ENCODE results near the gene SAMD8.
A peak's percentile ranks its signal among the peaks of the same experiment; 100 is the strongest.
"Not testable (repeated sequence)": the region's sequence is repeated elsewhere in the genome, so short reads cannot be mapped to it uniquely, and the experiment has no call there.

SAMD8 gene

DNA sequence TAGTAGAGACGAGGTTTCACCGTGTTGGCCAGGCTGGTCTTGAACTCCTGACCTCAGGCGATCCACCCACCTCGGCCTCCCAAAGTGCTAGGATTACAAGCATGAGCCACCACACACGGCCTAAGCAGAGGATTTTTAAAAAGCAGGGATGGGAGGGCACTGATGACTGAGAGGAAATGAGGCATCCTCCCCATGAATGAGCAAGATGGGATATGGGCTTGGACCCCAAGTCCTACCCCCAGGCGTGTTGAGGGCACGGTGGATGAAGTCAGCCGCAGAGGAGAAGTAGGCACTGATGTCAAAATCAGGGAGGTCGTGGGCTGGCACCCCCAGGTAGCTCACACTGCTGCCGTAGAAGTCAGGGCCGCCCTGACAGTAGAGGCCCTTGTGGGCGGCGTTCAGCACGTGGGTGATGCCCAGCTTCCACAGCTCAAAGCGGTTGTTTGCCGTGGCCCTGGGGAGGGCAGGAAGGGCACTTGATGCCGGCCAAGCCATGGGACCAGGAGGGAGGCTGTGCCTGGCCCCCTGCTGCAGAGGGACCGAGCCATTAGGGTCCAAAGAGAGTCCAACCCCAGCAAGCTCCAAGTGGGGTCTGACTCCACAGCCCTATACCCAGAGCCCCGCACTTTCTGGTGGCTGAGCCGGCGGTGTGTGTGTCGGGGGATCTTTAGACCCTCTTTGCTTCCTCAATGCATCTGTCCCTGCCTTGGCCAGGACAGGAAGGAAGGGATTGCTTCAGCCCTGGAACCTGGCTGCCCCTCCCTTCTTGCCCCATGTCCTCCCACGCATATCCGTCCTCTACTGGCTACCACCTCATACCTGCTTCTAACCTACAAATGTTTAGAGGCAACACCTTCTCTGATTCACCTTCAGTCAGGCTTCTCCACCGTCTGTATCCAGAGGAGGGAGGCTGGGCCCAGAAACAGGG lies 3.4 kb upstream of the SAMD8 start:
- no peak for DNase-seq

DNA sequence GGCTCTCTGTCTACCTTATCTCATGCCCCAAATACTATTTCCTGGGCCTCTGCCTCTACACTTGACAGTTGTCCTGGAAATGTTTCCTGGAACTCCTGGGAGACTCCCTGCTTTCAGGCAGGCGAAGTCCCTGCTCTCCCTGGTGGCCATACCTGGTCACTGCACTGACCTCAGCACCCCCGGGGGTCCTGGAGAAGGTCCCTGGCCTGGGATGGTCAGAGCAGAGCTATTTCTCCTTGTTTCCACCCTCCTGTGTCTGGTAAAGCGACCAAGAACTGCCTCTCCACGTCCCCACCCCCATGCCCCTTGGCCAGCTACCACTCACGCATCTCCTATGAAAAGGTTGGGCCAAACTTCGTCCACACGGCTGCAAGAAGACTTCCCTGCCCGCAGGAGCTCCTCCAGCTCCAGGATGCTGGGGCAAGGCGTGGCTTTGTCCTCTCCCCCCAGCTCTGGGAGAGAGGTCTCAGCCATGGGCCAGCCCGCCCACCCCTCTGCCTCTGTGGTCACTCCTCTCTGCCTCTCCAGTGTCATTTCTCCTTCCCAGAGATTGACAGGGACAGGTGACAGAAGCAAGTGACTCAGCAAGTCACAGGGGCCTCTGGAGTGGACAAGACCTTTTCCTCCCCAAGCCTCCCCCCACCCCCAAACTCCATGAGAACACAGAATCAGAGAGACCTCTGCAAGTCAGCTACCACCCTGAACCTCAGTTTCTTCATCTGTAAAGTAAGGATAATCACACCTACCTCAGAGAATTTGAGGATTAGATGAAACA lies 2.6 kb upstream of the SAMD8 start:
- DNase-seq: no peak

GRCh38 chr10:75109459-75109778 lies 2.0 kb upstream of the SAMD8 start:
- no peak for DNase-seq

GRCh38 chr10:75110006-75110632 lies 1.3 kb upstream of the SAMD8 start:
- no peak for DNase-seq

DNA sequence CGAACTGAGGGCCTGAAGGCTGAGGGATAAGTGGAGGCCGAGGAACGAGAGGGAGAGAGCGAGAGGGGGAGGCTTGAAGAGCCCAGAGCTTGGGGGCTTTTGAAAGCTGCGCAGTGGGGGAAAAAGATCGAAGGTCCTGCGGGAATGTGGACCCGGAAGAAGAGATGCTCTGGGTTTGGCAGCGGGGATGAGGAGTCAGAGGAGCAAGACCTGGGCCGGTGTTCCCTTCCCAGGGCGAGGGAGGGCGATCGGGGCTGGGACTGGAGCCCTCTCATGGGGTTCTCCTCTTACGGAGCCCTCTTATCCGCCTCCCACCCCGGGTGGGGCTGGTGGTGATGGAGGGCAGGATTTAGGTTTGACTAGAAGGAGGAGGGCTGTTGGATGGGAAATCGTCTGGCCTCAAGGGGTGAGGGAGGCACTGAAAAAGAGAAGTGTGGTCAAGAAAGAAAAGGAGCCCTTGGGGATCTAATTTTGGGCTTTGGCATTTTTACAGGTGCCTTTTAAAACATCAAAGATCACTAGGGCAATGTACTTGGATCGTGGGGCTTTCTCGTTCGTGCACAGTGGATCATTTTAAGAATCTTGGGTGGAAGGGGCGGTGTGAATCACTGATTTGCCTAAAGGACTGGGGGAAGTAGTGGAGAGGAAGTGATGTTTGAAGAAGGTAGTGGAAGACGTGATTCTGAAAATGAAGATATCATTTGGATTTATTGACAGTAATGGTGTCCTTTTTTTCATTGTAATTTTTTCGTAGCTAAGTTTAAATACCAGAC lies 637 bp downstream of the SAMD8 start:
- DNase-seq: peak; percentile 15 to 23

GRCh38 chr10:75115137-75115536 lies 3.7 kb downstream of the SAMD8 start:
- DNase-seq: no peak

- DNase-seq: not testable (repeated sequence)
Measured at GRCh38 chr10:75116941-75117775, 5.7 kb downstream of the SAMD8 start.

GRCh38 chr10:75117995-75118394 lies 6.5 kb downstream of the SAMD8 start:
- no peak for DNase-seq

DNA sequence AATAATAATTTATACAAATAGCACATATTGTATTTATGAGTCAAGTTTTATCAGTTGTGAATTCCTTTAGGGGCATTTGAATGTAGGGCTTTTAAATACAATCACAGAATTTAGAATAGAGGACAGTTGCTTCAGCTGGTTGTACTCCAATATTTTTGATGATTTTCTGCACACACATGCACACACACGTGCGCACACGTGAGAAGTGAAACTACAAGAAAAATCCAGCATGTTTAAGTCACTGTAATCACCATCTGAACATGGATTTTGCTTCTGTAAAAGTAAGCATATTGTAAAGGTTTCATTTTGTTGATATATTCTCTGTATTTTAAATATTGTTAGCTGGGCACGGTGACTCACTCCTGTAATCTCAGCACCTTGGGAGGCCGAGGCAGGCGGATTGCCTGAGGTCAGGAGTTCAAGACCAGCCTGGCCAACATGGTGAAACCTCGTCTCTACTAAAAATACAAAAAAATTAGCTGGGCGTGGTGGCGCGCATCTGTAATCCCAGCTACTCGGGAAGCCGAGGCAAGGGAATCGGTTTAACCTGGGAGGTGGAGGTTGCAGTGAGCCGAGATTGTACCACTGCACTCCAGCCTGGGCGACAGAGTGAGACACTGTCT lies 8.1 kb downstream of the SAMD8 start:
- DNase-seq: not testable (repeated sequence)

GRCh38 chr10:75121322-75121721 lies 9.9 kb downstream of the SAMD8 start:
- no peak for DNase-seq

DNA sequence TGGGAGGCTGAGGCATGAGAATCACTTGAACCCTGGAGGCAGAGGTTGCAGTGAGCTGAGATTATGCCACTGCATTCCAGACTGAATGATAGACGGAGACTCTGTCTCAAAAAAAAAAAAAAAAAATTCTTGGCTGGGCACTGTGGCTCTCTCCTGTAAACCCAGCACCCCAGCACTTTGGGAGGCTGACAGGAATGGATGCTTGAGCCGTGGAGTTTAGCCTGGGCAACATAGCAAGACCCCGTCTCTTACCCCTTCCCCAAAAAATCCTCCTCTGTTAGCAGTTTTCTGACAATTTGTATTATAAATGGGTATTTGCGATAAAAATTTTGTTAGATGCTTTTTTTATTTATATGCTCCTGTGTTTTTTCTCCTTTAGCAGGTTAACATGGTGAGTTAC lies 11.0 kb downstream of the SAMD8 start:
- DNase-seq: no peak

GRCh38 chr10:75123088-75123682 lies 11.7 kb downstream of the SAMD8 start:
- DNase-seq: no peak

DNA sequence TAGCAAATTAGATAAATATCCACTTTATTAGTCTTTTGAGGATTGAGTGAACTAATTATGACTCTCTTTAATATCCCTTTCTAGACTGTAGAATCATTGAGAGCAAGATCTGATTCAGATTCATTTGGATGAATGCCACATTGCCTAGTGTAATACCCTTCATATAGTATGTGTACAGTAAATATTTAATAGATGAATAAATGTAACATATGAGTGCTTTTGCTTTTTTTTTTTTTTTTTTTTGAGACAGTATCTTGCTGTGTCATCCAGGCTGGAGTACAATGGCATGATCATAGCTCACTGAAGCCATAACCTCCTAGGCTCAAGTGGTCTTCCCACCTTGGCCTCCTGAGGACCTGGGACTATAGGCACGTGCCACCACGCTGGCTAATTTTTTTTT lies 14.8 kb downstream of the SAMD8 start:
- no peak for DNase-seq

DNA sequence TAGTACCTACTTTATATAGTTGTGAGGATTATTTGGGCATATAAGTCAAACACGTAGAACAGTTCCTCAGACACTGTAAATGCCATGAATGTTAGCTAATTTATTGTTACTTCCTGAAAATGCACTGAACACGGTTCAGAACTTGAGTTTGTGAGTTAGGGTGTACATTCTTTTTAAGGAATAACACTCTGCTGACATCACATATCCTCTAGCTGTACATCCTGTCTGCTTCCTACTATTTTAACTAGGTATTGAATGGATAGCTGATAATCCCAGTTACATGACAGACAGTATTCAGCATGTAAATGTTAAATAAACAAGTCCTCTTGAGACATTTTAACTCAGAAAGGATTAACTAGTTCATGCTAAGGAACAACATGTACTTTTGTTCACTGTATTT lies 16.0 kb downstream of the SAMD8 start:
- DNase-seq: no peak

DNA sequence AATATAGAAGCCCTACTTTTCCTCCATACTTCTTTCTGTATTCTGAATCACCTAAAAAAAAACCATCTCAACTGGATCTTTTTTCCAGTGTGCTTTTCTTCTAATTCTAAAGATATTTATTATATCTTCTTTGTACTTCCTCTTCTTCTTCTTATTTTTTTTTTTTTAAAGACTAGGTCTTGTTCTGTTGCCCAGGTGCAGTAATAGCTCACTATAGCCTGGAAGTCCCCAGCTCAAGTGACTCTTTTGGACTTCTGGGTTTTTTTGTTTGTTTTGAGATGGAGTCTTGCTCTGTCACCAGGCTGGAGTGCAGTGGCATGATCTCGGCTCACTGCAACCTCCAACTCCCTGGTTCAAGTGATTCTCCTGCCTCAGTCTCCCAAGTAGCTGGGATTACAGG lies 17.5 kb downstream of the SAMD8 start:
- not testable (repeated sequence) for DNase-seq

GRCh38 chr10:75129537-75129936 lies 18.1 kb downstream of the SAMD8 start:
- no peak for DNase-seq

DNA sequence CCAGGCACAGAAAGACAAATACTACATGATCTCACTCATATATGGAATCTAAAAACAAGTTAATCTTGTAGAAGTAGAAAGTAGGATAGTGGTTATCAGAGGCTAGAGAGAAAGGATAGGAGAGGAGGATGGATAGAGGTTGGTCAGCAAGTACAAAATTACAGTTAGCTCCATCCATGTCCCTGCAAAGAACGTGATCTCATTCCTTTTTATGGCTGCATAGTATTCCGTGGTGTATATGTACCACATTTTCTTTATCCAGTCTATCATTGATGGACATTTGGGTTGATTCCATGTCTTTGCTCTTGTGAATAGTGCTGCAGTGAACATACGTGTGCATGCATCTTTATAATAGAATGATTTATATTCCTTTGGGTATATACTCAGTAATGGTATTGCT lies 22.2 kb downstream of the SAMD8 start:
- DNase-seq: not testable (repeated sequence)

- DNase-seq: no peak
Measured at GRCh38 chr10:75136346-75136745, 24.9 kb downstream of the SAMD8 start.

- DNase-seq: peak; percentile 7 to 14
Measured at GRCh38 chr10:75137533-75138438, 26.3 kb downstream of the SAMD8 start.

DNA sequence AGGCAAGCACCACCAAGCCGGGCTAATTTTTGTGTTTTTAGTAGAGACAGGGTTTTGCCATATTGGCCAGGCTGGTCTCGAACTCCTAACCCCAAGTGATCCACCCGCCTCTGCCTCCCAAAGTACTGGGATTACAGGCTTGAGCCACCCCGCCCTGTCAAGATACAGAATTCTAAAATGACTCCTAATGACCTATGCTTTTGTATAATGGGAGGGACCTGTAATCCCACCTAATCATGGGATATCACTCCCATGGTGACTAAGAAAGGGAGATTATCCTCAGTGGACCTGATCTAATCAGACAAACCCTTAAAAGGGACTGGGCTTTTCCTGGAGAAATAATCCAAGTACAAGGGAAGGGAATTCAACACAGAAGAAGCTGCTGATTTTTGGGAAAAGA lies 28.8 kb downstream of the SAMD8 start:
- DNase-seq: no peak
